Lower leg skin (tissue), 3 donors: Measurements from ENCODE around the gene ARMS2.

Experiments used
- POLR2A ChIP-seq, 2 donors: fragments of 450-650 bp; IDR thresholded peaks; one replicate each; pipeline ENCODE4 v1.6.1; 2016 to 2017; ENCODE audit warnings: antibody characterized with exemption in 2 of 2, mild to moderate bottlenecking in 1 of 2, moderate library complexity in 1 of 2
- TF ChIP-seq, protein P1 (sequence below), 3 donors: fragments of 450-650 bp; IDR thresholded peaks; one replicate each; pipeline ENCODE4 v1.5.1; 2016; ENCODE audit warnings: antibody characterized with exemption in 3 of 3, mild to moderate bottlenecking in 3 of 3, moderate library complexity in 2 of 3

- TF ChIP-seq, protein P1, sequence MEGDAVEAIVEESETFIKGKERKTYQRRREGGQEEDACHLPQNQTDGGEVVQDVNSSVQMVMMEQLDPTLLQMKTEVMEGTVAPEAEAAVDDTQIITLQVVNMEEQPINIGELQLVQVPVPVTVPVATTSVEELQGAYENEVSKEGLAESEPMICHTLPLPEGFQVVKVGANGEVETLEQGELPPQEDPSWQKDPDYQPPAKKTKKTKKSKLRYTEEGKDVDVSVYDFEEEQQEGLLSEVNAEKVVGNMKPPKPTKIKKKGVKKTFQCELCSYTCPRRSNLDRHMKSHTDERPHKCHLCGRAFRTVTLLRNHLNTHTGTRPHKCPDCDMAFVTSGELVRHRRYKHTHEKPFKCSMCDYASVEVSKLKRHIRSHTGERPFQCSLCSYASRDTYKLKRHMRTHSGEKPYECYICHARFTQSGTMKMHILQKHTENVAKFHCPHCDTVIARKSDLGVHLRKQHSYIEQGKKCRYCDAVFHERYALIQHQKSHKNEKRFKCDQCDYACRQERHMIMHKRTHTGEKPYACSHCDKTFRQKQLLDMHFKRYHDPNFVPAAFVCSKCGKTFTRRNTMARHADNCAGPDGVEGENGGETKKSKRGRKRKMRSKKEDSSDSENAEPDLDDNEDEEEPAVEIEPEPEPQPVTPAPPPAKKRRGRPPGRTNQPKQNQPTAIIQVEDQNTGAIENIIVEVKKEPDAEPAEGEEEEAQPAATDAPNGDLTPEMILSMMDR (IDR thresholded peaks at IDR 0.05): no peak
- no peak for TF ChIP-seq POLR2A (IDR thresholded peaks at IDR 0.05)
Observed at GRCh38 chr10:122421742-122422141, 32.7 kb upstream of the ARMS2 start.
